PC-3 (cell line): ENCODE data around the gene SHISAL2A.

Experiments
- CTCF ChIP-seq: fragments of 300-600 bp; sonication (generic); conservative IDR thresholded peaks from 2 replicates; pipeline ENCODE4 v1.5.1; 2017; ENCODE audit warnings: antibody characterized with exemption, low read depth, mild to moderate bottlenecking, low read length
- EZH2phosphoT487 ChIP-seq: fragments of 300-600 bp; sonication (generic); IDR thresholded peaks from 2 replicates; pipeline ENCODE4 v1.6.1; 2018; ENCODE audit warnings: mild to moderate bottlenecking, antibody characterized with exemption, low read length, borderline replicate concordance

GRCh38 chr1:52601519-52601918 lies 31.4 kb upstream of the SHISAL2A start:
- TF ChIP-seq CTCF (no peak), EZH2phosphoT487 (no peak)
